Sigmoid colon (tissue), 7 donors: ENCODE results near the gene OR7G2. TPM values are rescaled to one million over a fixed set of nuclear protein-coding genes. Genes with fewer than 3 reads are reported as not detected.

Experiments
- DNase-seq: peaks from one replicate; pipeline ENCODE4 v3.0.0-alpha.2; 2019
- H3K27ac ChIP-seq, 4 donors: fragments of 200-600 bp; sonication (generic); one replicate each; pipeline ENCODE4 v1.5.1; 2016 to 2019; ENCODE audit warnings: mild to moderate bottlenecking in 1 of 4
- H3K27me3 ChIP-seq, 3 donors: fragments of 200-600 bp; sonication (generic); one replicate each; pipeline ENCODE4 v1.5.1; 2019; ENCODE audit warnings: mild to moderate bottlenecking in 1 of 3
- H3K36me3 ChIP-seq, 4 donors: fragments of 200-600 bp; sonication (generic); one replicate each; pipeline ENCODE4 v1.5.1; 2016 to 2019
- H3K4me1 ChIP-seq, 4 donors: fragments of 200-600 bp; sonication (generic); one replicate each; pipeline ENCODE4 v1.5.1; 2017 to 2019
- H3K4me3 ChIP-seq, 4 donors: fragments of 200-600 bp; sonication (generic); one replicate each; pipeline ENCODE4 v1.5.1; 2017 to 2019; ENCODE audit warnings: mild to moderate bottlenecking in 2 of 4, moderate library complexity in 1 of 4
- H3K9me3 ChIP-seq, 4 donors: fragments of 200-600 bp in 3 of 4; sonication (generic) in 3 of 4; one replicate each; pipeline versions ENCODE4 v1.5.1 to v1.6.1; 2013 to 2019
- CTCF ChIP-seq, 4 experiments: fragments of 450-650 bp in 3 of 4; fragments of 200-600 bp in 1 of 4; IDR thresholded peaks; one replicate each; pipeline ENCODE4 v1.5.1; 2016 to 2019; ENCODE audit warnings: antibody characterized with exemption in 4 of 4, mild to moderate bottlenecking in 3 of 4, moderate library complexity in 2 of 4
- EP300 ChIP-seq, 4 donors: sonication (generic); formaldehyde crosslinking; IDR thresholded peaks; one replicate each; pipeline ENCODE4 v1.6.1; 2017; ENCODE audit warnings: antibody characterized with exemption in 4 of 4
- POLR2A ChIP-seq, 2 donors: fragments of 450-650 bp; IDR thresholded peaks; one replicate each; pipeline ENCODE4 v1.6.1; 2016; ENCODE audit warnings: antibody characterized with exemption in 2 of 2, mild to moderate bottlenecking in 2 of 2, moderate library complexity in 2 of 2
- POLR2AphosphoS5 ChIP-seq, 4 donors: sonication (generic); formaldehyde crosslinking; IDR thresholded peaks; one replicate each; pipeline ENCODE4 v1.6.1; 2017; ENCODE audit warnings: antibody characterized with exemption in 4 of 4
- WGBS, 2 donors: extraction: QIAGEN DNeasy Blood & Tissue Kit; methylation state at CpG; one replicate each; pipeline ENCODE4 v1.1.7; 2013; 5-methylcytosine and 5-hydroxymethylcytosine counted together
- intact Hi-C: fragments of 100-400 bp; cut with DNase I; formaldehyde crosslinking; loops from one replicate; pipeline ENCODE4 v1.15.1; 2023
- polyA plus RNA-seq, 3 donors: library from polyadenylated mRNA; stranded (reverse); fragments of 200-250 nt; gene quantifications; one replicate each; pipeline ENCODE4 v1.2.3, GENCODE V29; 2013
- total RNA-seq, 4 donors: library from RNA; depleted of rRNA; stranded (reverse); fragments of >200 nt; gene quantifications; one replicate each; pipeline ENCODE4 v1.1.0, GENCODE V29; 2016
- donor health status: healthy with polysubstance abuse.
- donor health status: Bipolar disorder and iron deficiency.
- donor health status: healthy.

Gene OR7G2
- not detected for total RNA-seq
- not detected for polyA plus RNA-seq

- Histone ChIP-seq H3K36me3 (no peaks in the 10 kb centered on the region), H3K4me3 (no peak within 1 kb of the TSS), H3K27me3 (peaks cover 0 to 11% (median 0%) of the 10 kb centered on the region in 3 donors), H3K27ac (no peak within 1 kb of the TSS), H3K4me1 (no peaks in the 10 kb centered on the region), H3K9me3 (no peaks in the 10 kb centered on the region)
- intact Hi-C loops = no loop called here
- WGBS, 2 donors = 41 to 63% methylated on average over 8 of the region's 8 CpGs
- TF ChIP-seq CTCF (IDR thresholded peaks at IDR 0.05) (no peak), POLR2AphosphoS5 (IDR thresholded peaks at IDR 0.05) (no peak), POLR2A (IDR thresholded peaks at IDR 0.05) (no peak), EP300 (IDR thresholded peaks at IDR 0.05) (no peak)
- DNase-seq = no peak
Measured at GRCh38 chr19:9107375-9107774, at the start of gene OR7G2. OR7G2 (minus strand) TSS chr19:9107475; CDS start chr19:9103243, 4,232 bp downstream.

GRCh38 chr19:9156304-9156703 lies 49.0 kb upstream of the OR7G2 start:
- peaks cover 0 to 13% (median 10%) of the 10 kb centered on the region in 4 donors for H3K9me3 ChIP-seq
- no peak overlapping the region for H3K27ac ChIP-seq
- 72 to 79% methylated on average over 1 of the region's 1 CpG for WGBS, 2 donors
- peaks cover 41 to 69% (median 57%) of the 10 kb centered on the region in 4 donors for H3K36me3 ChIP-seq
- no peak for TF ChIP-seq POLR2AphosphoS5 (IDR thresholded peaks at IDR 0.05)
- no peak for TF ChIP-seq CTCF (IDR thresholded peaks at IDR 0.05)
- no peaks in the 10 kb centered on the region for H3K4me1 ChIP-seq
- H3K4me3 ChIP-seq = no peak overlapping the region
- no peak for DNase-seq
- no peaks in the 10 kb centered on the region for H3K27me3 ChIP-seq
- intact Hi-C loops = no loop called here

- Histone ChIP-seq H3K9me3 (peaks cover 0 to 10% (median 10%) of the 10 kb centered on the region in 4 donors), H3K4me3 (no peak overlapping the region), H3K27ac (no peak overlapping the region), H3K27me3 (no peaks in the 10 kb centered on the region), H3K4me1 (no peaks in the 10 kb centered on the region), H3K36me3 (peaks cover 34 to 62% (median 50%) of the 10 kb centered on the region in 4 donors)
- no peak for DNase-seq
- TF ChIP-seq EP300 (IDR thresholded peaks at IDR 0.05) (no peak), POLR2A (IDR thresholded peaks at IDR 0.05) (no peak), CTCF (IDR thresholded peaks at IDR 0.05) (no peak), POLR2AphosphoS5 (IDR thresholded peaks at IDR 0.05) (no peak)
- 96 to 97% methylated on average over 4 of the region's 4 CpGs for WGBS, 2 donors
- intact Hi-C loops = no loop called here
Measured at GRCh38 chr19:9155591-9155990, 48.3 kb upstream of the OR7G2 start.

- peaks cover 0 to 10% (median 7%) of the 10 kb centered on the region in 4 donors for H3K9me3 ChIP-seq
- TF ChIP-seq EP300 (IDR thresholded peaks at IDR 0.05) = no peak
- TF ChIP-seq CTCF (IDR thresholded peaks at IDR 0.05) = no peak
- TF ChIP-seq POLR2A (IDR thresholded peaks at IDR 0.05) = no peak
- no peak for TF ChIP-seq POLR2AphosphoS5 (IDR thresholded peaks at IDR 0.05)
- no peak overlapping the region for H3K4me3 ChIP-seq
- H3K27ac ChIP-seq = no peak overlapping the region
- H3K4me1 ChIP-seq = no peaks in the 10 kb centered on the region
- DNase-seq = no peak
- no peaks in the 10 kb centered on the region for H3K27me3 ChIP-seq
- 97 to 98% methylated on average over 5 of the region's 5 CpGs for WGBS, 2 donors
- intact Hi-C loops = no loop called here
- peaks cover under 1 to 29% (median 12%) of the 10 kb centered on the region in 4 donors for H3K36me3 ChIP-seq
Measured at GRCh38 chr19:9151367-9151766, 44.1 kb upstream of the OR7G2 start.

- Histone ChIP-seq H3K27me3 (no peaks in the 10 kb centered on the region), H3K4me3 (no peak overlapping the region), H3K9me3 (peaks cover 0 to 7% (median 5%) of the 10 kb centered on the region in 4 donors), H3K36me3 (peaks cover 0 to 22% (median 6%) of the 10 kb centered on the region in 4 donors), H3K4me1 (no peaks in the 10 kb centered on the region), H3K27ac (no peak overlapping the region)
- no peak for DNase-seq
- no peak for TF ChIP-seq POLR2AphosphoS5 (IDR thresholded peaks at IDR 0.05)
- no peak for TF ChIP-seq EP300 (IDR thresholded peaks at IDR 0.05)
- no peak for TF ChIP-seq CTCF (IDR thresholded peaks at IDR 0.05)
- TF ChIP-seq POLR2A (IDR thresholded peaks at IDR 0.05) = no peak
- intact Hi-C loops = no loop called here
- 96 to 98% methylated on average over 5 of the region's 5 CpGs for WGBS, 2 donors
Measured at GRCh38 chr19:9150650-9151049, 43.4 kb upstream of the OR7G2 start.
